ENCODE results near the gene POLDIP2. TPM values are rescaled to one million over a fixed set of nuclear protein-coding genes. Genes with fewer than 3 reads are reported as not detected.

Gene POLDIP2
- total and polyA plus RNA-seq, 2 of the 13 experiments (the other 11 are each of a cell fraction or from before 2014, with no cell fraction given) = 85.9 to 114 TPM

DNA sequence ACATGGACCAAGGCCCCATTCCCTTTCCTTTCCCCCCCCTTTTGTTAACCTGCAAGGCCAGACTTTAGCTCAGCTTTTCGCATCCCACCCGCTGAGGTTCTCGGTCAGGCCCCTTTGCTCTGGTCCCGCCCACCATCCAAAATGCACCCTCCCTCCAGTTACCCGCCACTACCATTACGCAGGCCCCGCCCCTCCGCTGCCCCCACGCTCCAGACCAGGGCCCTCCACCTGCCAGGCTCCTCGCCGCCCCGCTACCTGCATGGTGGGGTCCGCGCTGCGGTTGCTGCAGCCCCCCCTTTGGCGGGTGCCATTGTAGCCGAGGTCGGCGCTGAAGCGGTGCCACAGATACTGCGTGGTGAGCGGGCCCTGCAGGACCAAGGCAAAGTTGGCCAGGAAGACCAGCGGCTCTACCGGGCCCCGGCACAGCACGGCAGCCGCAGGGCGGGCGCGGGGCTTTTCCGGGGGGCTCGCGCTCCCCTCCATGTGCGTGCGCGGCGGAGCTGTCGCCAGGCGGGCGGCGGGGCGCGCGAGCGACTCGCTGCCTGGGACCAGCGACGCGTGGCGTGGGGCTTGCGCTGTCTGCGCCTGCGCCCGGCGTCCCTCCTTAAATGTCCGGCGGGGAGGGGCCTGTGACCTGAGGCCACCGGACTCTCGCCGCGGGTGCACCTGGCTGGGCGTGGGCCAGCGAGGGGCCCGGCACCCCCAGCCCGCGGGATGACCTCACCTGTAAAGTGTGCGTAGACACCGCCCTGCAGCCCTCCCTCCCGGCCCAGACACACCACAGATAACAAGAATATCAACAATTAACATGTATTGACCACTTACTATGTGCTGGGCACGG is 48.5 kb upstream of the POLDIP2 start, which contains the start of gene SLC46A1 (continued):
- TF ChIP-seq MAZ (IDR thresholded peaks at IDR 0.05; ENCODE audit: borderline replicate concordance, low read depth, low read length) = no peak
- peak; percentile 42; the same call in 1 of the 2 replicates for TF ChIP-seq MAZ (CRISPR knock-in tag; IDR thresholded peaks at IDR 0.05; ENCODE audit: low read depth)
- no peak for TF ChIP-seq FOXA1 (IDR thresholded peaks at IDR 0.05)
- no peak for TF ChIP-seq FOXA1 (CRISPR knock-in tag; IDR thresholded peaks at IDR 0.05)
- peak; percentile 82 for TF ChIP-seq ZNF230 (CRISPR knock-in tag; IDR thresholded peaks at IDR 0.05)
- no peak for TF ChIP-seq MZF1 (CRISPR knock-in tag; IDR thresholded peaks at IDR 0.05; ENCODE audit: borderline replicate concordance)
- no peak for TF ChIP-seq ZSCAN30 (CRISPR knock-in tag; IDR thresholded peaks at IDR 0.05)
- TF ChIP-seq CEBPG (CRISPR knock-in tag; IDR thresholded peaks at IDR 0.05) = no peak
- TF ChIP-seq, protein P1, sequence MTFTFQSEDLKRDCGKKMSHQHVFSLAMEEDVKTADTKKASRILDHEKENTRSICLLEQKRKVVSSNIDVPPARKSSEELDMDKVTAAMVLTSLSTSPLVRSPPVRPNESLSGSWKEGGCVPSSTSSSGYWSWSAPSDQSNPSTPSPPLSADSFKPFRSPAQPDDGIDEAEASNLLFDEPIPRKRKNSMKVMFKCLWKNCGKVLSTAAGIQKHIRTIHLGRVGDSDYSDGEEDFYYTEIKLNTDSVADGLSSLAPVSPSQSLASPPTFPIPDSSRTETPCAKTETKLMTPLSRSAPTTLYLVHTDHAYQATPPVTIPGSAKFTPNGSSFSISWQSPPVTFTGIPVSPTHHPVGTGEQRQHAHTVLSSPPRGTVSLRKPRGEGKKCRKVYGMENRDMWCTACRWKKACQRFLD (CRISPR knock-in tag; IDR thresholded peaks at IDR 0.05; ENCODE audit: borderline replicate concordance) = no peak
- TF ChIP-seq, protein P2, sequence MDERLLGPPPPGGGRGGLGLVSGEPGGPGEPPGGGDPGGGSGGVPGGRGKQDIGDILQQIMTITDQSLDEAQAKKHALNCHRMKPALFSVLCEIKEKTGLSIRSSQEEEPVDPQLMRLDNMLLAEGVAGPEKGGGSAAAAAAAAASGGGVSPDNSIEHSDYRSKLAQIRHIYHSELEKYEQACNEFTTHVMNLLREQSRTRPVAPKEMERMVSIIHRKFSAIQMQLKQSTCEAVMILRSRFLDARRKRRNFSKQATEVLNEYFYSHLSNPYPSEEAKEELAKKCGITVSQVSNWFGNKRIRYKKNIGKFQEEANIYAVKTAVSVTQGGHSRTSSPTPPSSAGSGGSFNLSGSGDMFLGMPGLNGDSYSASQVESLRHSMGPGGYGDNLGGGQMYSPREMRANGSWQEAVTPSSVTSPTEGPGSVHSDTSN (CRISPR knock-in tag; IDR thresholded peaks at IDR 0.05) = no peak
- TF ChIP-seq MTF1 (CRISPR knock-in tag; IDR thresholded peaks at IDR 0.05) = no peak
- no peak for TF ChIP-seq XBP1 (CRISPR knock-in tag; IDR thresholded peaks at IDR 0.05)
- TF ChIP-seq, protein P3, sequence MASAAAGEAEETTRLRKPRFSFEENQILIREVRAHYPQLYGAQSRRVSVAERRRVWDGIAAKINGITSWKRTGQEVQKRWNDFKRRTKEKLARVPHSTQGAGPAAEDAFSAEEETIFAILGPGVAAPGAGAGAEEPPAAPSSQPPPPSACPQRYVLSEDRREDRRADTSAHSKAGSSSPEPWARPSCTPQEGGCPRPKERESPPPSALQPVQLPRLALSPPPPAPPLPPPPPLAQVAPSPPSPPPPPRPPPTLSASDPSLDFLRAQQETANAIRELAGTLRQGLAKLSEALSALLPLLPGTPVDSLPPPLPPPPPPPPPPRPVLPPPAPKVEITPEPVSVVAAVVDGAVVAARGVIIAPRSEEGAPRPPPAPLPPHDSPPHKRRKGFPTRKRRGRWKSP (CRISPR knock-in tag; IDR thresholded peaks at IDR 0.05) = no peak
- TF ChIP-seq, protein P4, sequence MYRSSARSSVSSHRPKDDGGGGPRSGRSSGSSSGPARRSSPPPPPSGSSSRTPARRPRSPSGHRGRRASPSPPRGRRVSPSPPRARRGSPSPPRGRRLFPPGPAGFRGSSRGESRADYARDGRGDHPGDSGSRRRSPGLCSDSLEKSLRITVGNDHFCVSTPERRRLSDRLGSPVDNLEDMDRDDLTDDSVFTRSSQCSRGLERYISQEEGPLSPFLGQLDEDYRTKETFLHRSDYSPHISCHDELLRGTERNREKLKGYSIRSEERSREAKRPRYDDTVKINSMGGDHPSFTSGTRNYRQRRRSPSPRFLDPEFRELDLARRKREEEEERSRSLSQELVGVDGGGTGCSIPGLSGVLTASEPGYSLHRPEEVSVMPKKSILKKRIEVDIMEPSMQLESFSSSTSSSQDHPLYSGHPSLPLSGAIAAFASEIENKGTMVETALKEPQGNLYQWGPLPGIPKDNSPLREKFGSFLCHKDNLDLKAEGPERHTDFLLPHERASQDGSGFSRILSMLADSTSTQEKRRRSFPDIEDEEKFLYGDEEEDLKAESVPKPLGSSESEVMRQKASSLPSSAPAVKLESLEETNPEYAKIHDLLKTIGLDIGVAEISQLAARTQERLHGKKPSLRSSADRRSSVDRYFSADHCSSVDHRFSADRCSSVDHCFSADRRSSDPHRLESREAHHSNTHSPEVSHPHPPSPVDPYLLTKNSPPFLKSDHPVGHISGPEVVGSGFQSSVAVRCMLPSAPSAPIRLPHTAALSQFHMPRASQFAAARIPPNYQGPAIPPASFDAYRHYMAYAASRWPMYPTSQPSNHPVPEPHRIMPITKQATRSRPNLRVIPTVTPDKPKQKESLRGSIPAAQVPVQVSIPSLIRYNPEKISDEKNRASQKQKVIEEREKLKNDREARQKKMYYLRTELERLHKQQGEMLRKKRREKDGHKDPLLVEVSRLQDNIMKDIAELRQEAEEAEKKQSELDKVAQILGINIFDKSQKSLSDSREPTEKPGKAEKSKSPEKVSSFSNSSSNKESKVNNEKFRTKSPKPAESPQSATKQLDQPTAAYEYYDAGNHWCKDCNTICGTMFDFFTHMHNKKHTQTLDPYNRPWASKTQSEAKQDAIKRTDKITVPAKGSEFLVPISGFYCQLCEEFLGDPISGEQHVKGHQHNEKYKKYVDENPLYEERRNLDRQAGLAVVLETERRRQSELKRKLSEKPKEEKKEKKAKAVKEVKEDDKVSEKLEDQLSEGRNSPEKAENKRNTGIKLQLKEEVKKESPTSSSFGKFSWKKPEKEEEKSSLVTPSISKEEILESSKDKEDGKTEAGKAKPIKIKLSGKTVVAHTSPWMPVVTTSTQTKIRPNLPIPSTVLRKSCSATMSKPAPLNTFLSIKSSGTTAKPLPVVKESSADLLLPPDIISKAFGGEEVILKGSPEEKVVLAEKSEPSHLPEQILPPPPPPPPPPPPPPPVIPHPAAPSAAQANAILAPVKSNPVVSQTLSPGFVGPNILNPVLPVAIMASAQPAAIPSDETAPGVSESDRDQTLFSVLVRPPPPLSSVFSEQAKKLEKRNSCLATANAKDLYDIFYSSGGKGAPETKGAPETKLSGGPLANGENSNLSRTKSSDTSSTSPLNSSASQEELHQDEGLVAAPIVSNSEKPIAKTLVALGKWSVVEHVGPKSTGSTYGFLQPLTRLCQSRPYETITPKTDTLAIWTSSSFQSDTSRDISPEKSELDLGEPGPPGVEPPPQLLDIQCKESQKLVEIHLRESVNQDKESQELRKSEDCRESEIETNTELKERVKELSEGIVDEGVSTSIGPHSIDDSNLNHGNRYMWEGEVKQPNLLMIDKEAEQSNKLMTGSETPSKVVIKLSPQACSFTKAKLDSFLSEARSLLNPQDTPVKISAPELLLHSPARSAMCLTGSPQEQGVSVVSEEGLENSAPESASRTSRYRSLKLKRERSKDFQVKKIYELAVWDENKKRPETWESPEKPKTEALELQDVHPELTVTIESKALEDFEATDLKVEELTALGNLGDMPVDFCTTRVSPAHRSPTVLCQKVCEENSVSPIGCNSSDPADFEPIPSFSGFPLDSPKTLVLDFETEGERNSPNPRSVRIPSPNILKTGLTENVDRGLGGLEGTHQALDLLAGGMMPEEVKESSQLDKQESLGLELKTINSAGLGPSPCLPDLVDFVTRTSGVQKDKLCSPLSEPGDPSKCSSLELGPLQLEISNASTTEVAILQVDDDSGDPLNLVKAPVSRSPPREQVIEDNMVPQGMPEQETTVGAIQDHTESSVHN (CRISPR knock-in tag; IDR thresholded peaks at IDR 0.05) = no peak
- no peak for TF ChIP-seq CBFB (CRISPR knock-in tag; IDR thresholded peaks at IDR 0.05)
- TF ChIP-seq ZNF589 (CRISPR knock-in tag; conservative IDR thresholded peaks at IDR 0.05) = no peak
- no peak for TF ChIP-seq NFKBIZ (CRISPR knock-in tag; IDR thresholded peaks at IDR 0.05)
